Measurements from ENCODE around the gene TCOF1. TPM values are rescaled to one million over a fixed set of nuclear protein-coding genes. Genes with fewer than 3 reads are reported as not detected.

The TCOF1 gene
- total RNA-seq, 2 experiments from 2014 or later, result 61.3 to 108 TPM

- ChIA-PET CTCF (ENCODE audit: unreplicated experiment) (no interaction called here), POLR2A (interaction anchor here (1.0 kb wide), 1 partner anchor 487 kb away, joined by 4 read pairs; no protein-coding TSS in a partner anchor)
- no peak for DNase-seq (ENCODE audit: low spot score)
- H3K9me2 ChIP-seq (ENCODE audit: insufficient read depth, low read length), result no peaks in the 10 kb centered on the region
- no peaks in the 10 kb centered on the region for H3K79me2 ChIP-seq (ENCODE audit: insufficient read depth, low read depth, low read length)
- no peak overlapping the region for H3K4me2 ChIP-seq (ENCODE audit: low read length)
- H2AFZ ChIP-seq (ENCODE audit: low read length), result no peak overlapping the region
- no peak for TF ChIP-seq EZH2phosphoT487 (IDR thresholded peaks at IDR 0.05; ENCODE audit: borderline replicate concordance, low read depth, low read length)
- TF ChIP-seq, protein P1, sequence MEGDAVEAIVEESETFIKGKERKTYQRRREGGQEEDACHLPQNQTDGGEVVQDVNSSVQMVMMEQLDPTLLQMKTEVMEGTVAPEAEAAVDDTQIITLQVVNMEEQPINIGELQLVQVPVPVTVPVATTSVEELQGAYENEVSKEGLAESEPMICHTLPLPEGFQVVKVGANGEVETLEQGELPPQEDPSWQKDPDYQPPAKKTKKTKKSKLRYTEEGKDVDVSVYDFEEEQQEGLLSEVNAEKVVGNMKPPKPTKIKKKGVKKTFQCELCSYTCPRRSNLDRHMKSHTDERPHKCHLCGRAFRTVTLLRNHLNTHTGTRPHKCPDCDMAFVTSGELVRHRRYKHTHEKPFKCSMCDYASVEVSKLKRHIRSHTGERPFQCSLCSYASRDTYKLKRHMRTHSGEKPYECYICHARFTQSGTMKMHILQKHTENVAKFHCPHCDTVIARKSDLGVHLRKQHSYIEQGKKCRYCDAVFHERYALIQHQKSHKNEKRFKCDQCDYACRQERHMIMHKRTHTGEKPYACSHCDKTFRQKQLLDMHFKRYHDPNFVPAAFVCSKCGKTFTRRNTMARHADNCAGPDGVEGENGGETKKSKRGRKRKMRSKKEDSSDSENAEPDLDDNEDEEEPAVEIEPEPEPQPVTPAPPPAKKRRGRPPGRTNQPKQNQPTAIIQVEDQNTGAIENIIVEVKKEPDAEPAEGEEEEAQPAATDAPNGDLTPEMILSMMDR (conservative IDR thresholded peaks at IDR 0.05; ENCODE audit: low read length), result no peak
- no peak overlapping the region for H3K27ac ChIP-seq (ENCODE audit: low read depth, low read length, poor library complexity, severe bottlenecking)
- H3K4me3 ChIP-seq (ENCODE audit: low read depth, low read length, poor library complexity, severe bottlenecking), result no peak overlapping the region
- H3K9me3 ChIP-seq (ENCODE audit: low read length), result no peaks in the 10 kb centered on the region
- intact Hi-C loops (cut with micrococcal nuclease; ENCODE audit: unreplicated experiment), result no loop called here
- BruUV-seq (replicated peaks), result no TSS peak
- peaks cover 22% of the 10 kb centered on the region for H3K4me1 ChIP-seq (ENCODE audit: insufficient read depth, low read length, poor library complexity, severe bottlenecking)
- H3K36me3 ChIP-seq (ENCODE audit: insufficient read depth, low read length), result no peaks in the 10 kb centered on the region
- no peaks in the 10 kb centered on the region for H4K20me1 ChIP-seq (ENCODE audit: insufficient read depth, low read length)
Observed at GRCh38 chr5:150347451-150347850, 10.0 kb upstream of the TCOF1 start.

DNA sequence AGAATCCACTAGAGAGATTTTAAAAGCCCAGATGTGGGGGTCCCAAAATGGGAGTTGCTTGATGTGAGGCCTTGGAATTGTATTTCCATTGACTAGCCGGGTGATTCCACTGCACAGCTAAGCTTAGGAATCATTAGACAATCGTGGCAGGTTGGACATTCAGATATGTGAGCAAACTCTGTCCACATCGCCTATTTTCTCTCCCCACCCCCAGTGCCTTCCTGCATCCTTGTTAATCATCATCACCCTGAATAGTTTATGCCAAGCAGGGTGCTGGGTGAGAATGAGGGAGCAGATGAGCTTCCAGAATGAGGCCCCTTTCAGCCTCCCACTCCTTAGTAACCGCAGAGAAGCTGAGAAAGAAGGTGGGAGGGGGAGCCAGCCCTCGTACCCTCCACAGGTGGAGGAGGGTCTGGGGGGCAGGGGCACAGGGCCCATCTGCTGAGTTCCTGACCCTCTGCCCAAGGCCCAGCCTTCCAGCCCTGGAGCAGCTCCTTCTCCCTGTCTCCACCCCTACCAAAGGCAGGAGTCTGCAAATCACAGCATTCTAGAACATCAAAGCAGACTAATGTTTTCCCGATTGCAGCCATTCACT, 7.7 kb upstream of the TCOF1 start:
- no peaks in the 10 kb centered on the region for H3K9me3 ChIP-seq (ENCODE audit: low read length)
- ChIA-PET POLR2A (interaction anchor here (1.1 to 2.3 kb wide), 2 partner anchors 8 to 208 kb away, joined by 3 to 13 read pairs; no protein-coding TSS in a partner anchor), CTCF (ENCODE audit: unreplicated experiment) (interaction anchor here (0.5 kb wide), 1 partner anchor 199 kb away, joined by 3 read pairs; no protein-coding TSS in a partner anchor)
- H3K9me2 ChIP-seq (ENCODE audit: insufficient read depth, low read length), result no peaks in the 10 kb centered on the region
- no peak overlapping the region for H3K4me3 ChIP-seq (ENCODE audit: low read depth, low read length, poor library complexity, severe bottlenecking)
- TF ChIP-seq, protein P1 (conservative IDR thresholded peaks at IDR 0.05; ENCODE audit: low read length), result no peak
- TF ChIP-seq EZH2phosphoT487 (IDR thresholded peaks at IDR 0.05; ENCODE audit: borderline replicate concordance, low read depth, low read length), result no peak
- no TSS peak for BruUV-seq (replicated peaks)
- H3K27ac ChIP-seq (ENCODE audit: low read depth, low read length, poor library complexity, severe bottlenecking), result no peak overlapping the region
- intact Hi-C loops (cut with micrococcal nuclease; ENCODE audit: unreplicated experiment), result loop anchor here (1.0 to 2.0 kb wide), 3 partner anchors 77 to 219 kb away; no protein-coding TSS in a partner anchor
- no peaks in the 10 kb centered on the region for H3K36me3 ChIP-seq (ENCODE audit: insufficient read depth, low read length)
- no peak overlapping the region for H3K4me2 ChIP-seq (ENCODE audit: low read length)
- peaks cover 22% of the 10 kb centered on the region for H3K4me1 ChIP-seq (ENCODE audit: insufficient read depth, low read length, poor library complexity, severe bottlenecking)
- H3K79me2 ChIP-seq (ENCODE audit: insufficient read depth, low read depth, low read length), result no peaks in the 10 kb centered on the region
- H2AFZ ChIP-seq (ENCODE audit: low read length), result peak overlapping the region; percentile 67; the same call in 1 of the 2 replicates
- no peak for DNase-seq (ENCODE audit: low spot score)
- no peaks in the 10 kb centered on the region for H4K20me1 ChIP-seq (ENCODE audit: insufficient read depth, low read length)
